ENCODE data around the gene STRC.
"Not testable (repeated sequence)": the region's sequence is repeated elsewhere in the genome, so short reads cannot be mapped to it uniquely, and the experiment has no call there.

Gene STRC

DNA sequence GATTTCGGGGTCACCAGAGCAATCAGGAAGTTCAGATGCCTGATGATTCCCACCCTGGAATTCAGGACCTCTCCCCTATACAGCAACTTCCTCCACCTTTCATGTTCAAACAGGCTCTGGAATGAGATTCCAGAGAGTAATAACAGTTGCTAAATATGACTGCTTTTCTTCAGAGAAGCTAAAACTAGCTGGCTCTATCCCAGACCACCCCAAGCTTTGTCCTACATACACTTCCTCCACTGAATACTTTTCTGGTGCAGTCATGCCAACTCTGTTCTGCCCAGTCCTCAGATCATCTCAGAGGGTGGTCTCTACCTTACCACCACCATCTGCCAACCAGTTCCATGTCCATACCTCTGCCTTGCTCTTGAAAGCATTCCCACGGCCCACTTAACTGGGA is 52.0 kb downstream of the STRC start:
- DNase-seq = not testable (repeated sequence)

DNA sequence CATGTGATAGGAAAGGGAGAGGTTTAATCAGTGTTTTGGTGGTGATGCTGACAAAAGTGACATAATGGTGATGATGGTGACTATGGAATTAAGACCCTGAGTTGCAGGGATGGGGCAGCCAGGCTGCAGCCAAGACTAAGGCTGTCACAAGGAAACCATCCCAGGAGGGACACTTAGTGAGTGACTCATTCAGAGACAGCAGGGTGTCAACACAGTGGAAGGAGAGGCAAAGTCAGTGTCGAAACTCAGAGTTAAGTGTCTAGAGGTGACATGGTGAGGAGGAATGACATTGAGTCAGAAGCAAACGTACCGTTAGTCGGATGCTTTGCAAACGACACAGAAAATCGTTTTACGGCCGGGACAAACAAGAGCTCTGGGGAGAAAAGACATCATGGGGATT is 54.8 kb downstream of the STRC start:
- not testable (repeated sequence) for DNase-seq

DNA sequence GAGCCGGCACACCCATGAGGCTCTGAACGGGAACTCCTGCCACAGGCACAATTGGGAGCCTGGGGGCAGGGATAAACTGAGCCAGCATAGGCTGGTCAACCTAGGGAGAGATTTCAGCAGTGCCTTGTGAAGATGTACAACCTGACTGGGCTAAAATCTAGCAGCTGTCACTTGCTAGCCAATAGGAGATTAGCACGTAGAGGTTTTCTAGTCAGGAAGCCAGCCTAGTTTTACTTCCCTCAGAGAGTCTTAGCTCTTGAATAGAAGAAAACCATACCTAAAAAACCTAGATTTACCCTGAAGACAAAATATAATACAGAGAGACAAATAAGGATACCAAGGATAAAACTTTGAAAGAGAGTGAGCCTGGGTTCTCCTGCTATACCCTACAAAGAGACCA is 55.8 kb downstream of the STRC start:
- not testable (repeated sequence) for DNase-seq

DNA sequence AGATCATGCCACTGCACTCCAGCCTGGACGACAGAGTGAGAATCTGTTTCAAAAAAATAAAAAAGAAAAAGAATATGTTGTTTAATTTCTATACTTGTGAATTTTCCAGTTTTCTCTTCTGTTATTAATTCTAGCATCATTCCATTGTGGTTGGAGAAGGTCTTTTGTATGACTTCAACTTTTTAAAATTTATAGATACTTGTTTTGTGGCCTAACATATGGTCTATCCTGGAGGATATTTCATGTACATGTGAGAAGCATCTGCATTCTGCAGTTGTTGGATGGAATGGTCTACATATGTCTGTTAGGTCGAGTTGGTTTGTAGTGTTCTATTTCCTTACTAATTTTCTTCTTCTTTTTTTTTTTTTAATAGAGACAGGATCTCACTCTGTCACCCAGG is 65.6 kb downstream of the STRC start:
- no peak for DNase-seq

DNA sequence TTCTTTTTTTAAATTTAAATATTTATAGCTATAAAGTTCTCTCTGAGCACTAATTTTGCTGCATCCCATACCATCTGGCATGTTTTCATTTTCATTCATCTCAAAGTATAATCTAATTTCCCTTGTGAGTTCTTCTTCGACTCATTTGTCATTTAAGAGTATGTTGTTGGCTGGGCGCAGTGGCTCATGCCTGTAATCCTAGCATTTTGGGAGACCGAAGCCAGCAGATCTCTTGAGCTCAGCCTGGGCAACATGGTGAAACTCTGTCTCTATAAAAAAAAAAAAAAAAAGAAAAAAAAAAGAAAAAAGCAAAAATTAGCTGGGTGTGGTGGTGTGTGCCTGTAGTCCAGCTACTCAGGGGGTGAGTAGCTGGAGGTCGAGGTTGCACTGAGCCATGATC is 66.3 kb downstream of the STRC start:
- no peak for DNase-seq

DNA sequence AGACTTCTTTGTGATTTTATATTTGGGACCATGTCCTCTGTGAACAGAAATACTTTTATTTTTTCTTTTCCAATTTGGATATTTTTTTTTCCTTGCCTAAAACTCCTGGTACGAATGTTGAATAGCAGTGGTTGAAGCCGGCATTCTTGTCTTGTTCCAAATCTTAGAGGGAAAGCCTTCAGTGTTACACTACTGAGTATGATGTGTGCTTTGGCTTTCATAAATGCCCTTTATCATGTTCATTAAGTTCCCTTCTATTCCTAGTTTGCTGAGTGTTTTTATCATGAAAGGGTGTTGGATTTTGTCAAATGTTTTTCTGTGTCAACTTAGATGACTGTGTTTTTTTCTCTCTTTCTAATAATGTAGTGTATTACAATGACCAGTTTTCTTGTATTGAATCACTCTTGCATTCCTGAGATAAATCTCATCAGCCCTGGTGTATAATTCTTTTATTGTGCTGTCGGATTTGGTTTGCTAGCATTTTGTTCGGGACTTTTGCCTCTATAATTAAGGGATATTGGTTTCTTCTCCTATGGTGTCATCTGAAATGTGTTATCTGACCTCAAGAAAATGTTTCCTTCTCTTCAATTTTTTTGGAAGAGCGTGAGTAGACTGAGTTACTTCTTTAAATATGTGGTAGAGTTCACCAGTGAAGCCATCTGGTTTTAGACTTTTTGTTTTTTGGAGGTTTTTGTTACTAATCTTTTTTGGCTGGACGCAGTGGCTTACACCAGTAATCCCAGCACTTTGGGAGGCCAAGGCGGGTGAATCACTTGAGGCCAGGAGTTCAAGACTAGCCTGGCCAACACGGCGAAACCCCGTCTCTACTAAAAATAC is 67.9 kb downstream of the STRC start:
- DNase-seq = no peak

Measured in amygdala (tissue), 56 donors.